Mucosa of descending colon (tissue), 3 donors: ENCODE data around the gene PARVB. TPM values are rescaled to one million over a fixed set of nuclear protein-coding genes. Genes with fewer than 3 reads are reported as not detected.
A peak's percentile ranks its signal among the peaks of the same experiment; 100 is the strongest.
"Not testable (repeated sequence)": the region's sequence is repeated elsewhere in the genome, so short reads cannot be mapped to it uniquely, and the experiment has no call there.

Experiments
- ATAC-seq: fragments of 200-7000 bp; cut with Tn5 transposase; one replicate; pipeline ENCODE4 v1.9.1; 2020; ENCODE audit warnings: mild to moderate bottlenecking, moderate library complexity
- DNase-seq, 3 donors: peaks; one replicate each; pipeline ENCODE4 v3.0.0-alpha.2; 2020
- H3K36me3 ChIP-seq: fragments of 200-600 bp; one replicate; pipeline ENCODE4 v1.8.0; 2021; ENCODE audit warnings: low read depth, mild to moderate bottlenecking
- H3K4me1 ChIP-seq: fragments of 200-600 bp; one replicate; pipeline ENCODE4 v1.8.0; 2021; ENCODE audit warnings: low read depth, mild to moderate bottlenecking
- H3K4me3 ChIP-seq: fragments of 200-600 bp; one replicate; pipeline ENCODE4 v1.8.0; 2021; ENCODE audit warnings: mild to moderate bottlenecking
- H3K9me3 ChIP-seq: fragments of 200-600 bp; one replicate; pipeline ENCODE4 v1.8.0; 2021; ENCODE audit warnings: mild to moderate bottlenecking
- intact Hi-C, 2 donors: fragments of 100-400 bp; cut with DNase I in 1 of 2; cut with micrococcal nuclease in 1 of 2; formaldehyde crosslinking; loops; one replicate each; pipeline versions ENCODE4 v1.11.0 to v1.11.1; 2022; cut with DNase I, micrococcal nuclease
- total RNA-seq, 3 donors: library from RNA; stranded (reverse); fragmentation: NEBNext Ultra II Directional in 2 of 3; extraction: Animal tissue kit (Norgen Biotek cat#: 25700) in 2 of 3; gene quantifications; one replicate each; pipeline versions ENCODE4 v1.2.1 to v1.2.4, GENCODE V29; 2021 to 2023
- TF ChIP-seq, protein P1 (sequence below): fragments of 200-600 bp; IDR thresholded peaks from one replicate; pipeline ENCODE4 v1.8.0; 2022; ENCODE audit warnings: antibody characterized with exemption, mild to moderate bottlenecking
- donor health status: DM: no; HTN: no; CAD: no; lungs with moderate emphysema.
- donor health status: DM: no; HTN: no; CAD: no.
- donor health status: DM: no; HTN: yes; CAD: no.

The PARVB gene
- total RNA-seq, 3 donors from 2014 or later, result 5.2 to 35.7 (median 14.9) TPM

DNA sequence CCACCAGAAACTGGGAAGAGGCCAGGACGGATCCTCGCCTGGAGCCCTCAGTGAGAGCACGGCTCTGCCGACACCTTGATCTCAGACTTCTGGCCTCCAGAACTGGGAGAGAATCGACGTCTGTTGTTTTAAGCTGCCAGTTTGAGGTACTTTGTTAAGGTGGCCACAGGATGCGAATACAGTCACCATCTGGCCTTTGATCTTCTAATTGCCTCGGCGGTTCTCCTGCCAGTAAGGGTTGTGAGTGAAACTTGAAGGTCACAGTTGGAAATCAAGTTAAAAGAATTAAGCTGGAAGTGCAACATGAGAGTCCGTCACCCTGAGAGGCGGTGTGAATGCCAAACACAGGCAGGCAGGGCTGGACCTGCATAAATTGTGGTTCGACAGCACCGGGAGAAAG lies 27.9 kb downstream of the PARVB start:
- no peaks in the 10 kb centered on the region for H3K36me3 ChIP-seq
- no peak for DNase-seq
- H3K4me1 ChIP-seq, result no peaks in the 10 kb centered on the region
- H3K4me3 ChIP-seq, result no peak overlapping the region
- no peak for ATAC-seq
- no peaks in the 10 kb centered on the region for H3K9me3 ChIP-seq
- TF ChIP-seq, protein P1, sequence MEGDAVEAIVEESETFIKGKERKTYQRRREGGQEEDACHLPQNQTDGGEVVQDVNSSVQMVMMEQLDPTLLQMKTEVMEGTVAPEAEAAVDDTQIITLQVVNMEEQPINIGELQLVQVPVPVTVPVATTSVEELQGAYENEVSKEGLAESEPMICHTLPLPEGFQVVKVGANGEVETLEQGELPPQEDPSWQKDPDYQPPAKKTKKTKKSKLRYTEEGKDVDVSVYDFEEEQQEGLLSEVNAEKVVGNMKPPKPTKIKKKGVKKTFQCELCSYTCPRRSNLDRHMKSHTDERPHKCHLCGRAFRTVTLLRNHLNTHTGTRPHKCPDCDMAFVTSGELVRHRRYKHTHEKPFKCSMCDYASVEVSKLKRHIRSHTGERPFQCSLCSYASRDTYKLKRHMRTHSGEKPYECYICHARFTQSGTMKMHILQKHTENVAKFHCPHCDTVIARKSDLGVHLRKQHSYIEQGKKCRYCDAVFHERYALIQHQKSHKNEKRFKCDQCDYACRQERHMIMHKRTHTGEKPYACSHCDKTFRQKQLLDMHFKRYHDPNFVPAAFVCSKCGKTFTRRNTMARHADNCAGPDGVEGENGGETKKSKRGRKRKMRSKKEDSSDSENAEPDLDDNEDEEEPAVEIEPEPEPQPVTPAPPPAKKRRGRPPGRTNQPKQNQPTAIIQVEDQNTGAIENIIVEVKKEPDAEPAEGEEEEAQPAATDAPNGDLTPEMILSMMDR, result no peak
- intact Hi-C loops, result no loop called here

DNA sequence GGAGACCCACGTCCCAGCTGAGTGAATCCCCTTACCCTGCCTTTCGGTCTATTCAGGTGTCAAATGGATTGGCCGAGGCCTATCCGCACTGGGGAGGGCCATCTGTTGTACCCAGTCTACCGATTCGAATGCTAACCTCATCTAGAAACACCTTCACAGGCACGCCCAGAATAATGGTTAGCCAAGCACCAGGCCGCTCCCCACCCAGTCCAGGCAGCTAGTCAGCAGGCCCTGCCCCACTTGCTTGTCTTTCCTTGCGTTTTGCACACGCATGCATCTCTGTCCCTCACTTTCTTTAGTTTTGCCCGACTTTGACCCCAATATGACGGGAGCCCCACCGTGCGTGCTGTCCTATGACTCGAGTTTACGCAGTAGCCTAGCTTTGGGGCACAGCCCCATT lies 31.7 kb downstream of the PARVB start:
- Histone ChIP-seq H3K4me1 (no peaks in the 10 kb centered on the region), H3K4me3 (no peak overlapping the region), H3K9me3 (no peaks in the 10 kb centered on the region), H3K36me3 (no peaks in the 10 kb centered on the region)
- intact Hi-C loops, result no loop called here
- TF ChIP-seq, protein P1, result no peak
- DNase-seq (no peak), ATAC-seq (no peak)

DNA sequence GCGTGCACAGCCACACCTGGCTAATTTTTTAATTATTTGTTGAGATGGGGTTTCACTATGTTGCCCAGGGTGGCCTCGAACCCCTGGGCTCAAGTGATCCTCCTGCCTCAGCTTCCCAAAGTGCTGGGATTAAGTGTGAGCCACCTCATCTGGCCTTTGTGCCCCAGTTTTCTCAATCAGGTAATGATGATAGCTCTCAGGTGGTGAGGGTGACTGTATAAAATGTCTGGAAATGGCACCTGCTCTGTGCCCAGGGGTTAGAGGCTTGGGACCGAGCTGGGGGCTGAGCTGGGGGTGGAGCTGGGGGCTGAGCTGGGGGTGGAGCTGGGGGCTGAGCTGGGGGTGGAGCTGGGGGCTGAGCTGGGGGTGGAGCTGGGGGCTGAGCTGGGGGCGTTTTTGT lies 32.5 kb downstream of the PARVB start:
- H3K9me3 ChIP-seq, DNase-seq, intact Hi-C loops, ATAC-seq, H3K4me3 ChIP-seq, H3K36me3 ChIP-seq, H3K4me1 ChIP-seq: not testable (repeated sequence)

DNA sequence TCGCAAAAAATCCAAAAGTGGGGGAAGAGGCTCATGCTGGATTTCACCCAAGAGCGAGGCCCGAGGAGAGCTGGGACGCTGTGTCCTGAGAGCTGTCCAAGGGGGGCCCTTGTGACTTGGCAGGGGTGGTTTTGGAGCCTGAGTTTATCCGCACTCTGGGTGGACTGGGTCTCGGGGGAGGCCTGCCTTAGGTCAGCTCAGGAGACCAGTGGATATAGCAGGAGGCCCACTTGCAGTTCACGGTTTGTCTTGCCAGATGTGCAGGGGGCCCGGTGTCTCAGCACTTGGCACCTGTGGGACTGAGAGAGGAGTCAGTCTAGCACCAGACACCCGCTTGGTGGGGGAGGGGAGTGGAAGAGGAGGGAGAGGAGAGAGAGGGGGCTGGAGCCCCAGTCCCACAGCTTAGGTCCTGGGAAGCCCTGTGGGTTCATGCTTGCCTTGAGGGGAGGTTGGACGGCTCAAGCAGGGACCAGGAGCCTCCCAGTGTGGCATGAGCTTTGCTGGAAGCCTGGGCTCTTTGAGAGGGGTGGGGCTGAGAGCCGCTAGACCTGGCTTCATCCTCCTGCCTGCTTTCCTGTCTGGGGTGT lies 33.4 kb downstream of the PARVB start:
- peak; percentile 30 for ATAC-seq
- intact Hi-C loops, result no loop called here
- Histone ChIP-seq H3K36me3 (no peaks in the 10 kb centered on the region), H3K9me3 (no peaks in the 10 kb centered on the region), H3K4me1 (no peaks in the 10 kb centered on the region), H3K4me3 (no peak overlapping the region)
- no peak for DNase-seq
- TF ChIP-seq, protein P1, result no peak

DNA sequence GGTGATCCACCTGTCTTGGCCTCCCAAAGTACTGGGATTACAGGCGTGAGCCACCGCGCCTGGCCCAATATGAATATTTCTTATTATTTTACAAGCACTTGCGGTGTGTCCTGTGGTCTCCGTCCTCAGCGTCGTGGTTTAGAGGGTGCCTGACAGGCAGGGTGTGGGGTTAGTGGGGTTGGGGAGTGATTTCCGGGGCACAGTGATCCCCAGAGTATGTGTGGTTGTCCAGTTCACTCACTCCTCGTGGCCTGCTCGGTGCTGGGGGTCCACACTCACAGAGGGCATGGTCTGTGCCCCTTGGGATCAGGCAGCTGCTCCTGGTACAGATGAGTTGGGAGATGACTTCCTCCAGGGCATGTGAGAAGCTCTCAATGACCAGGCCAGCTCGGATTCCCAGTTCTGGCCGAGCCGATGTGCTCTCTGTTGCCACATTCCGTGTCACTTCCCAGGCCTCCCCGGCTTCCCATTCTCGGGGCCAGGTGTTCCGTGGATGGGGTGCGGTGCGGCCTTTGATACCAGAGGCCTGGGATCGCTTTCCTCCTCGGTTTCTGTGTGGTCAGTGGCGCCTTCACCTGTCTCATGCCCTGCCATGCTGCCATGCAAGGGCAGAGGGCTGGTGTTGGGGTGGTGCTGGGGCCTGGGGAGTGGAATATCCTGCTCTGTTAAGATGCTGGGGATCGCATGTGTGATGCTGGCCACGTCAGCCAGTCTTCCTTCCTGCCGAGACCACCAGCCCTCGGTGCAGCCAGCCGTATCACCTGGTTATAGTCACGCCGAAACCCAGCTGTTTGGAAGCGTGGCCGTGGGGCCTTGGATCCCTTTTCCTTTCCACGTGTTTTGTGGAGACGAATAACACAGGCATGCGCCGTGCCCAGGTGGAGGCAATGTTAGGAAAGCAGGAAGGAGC lies 39.6 kb downstream of the PARVB start:
- no peak for ATAC-seq
- Histone ChIP-seq H3K4me1 (no peaks in the 10 kb centered on the region), H3K36me3 (no peaks in the 10 kb centered on the region), H3K9me3 (no peaks in the 10 kb centered on the region), H3K4me3 (no peak overlapping the region)
- DNase-seq, result no peak
- intact Hi-C loops, result no loop called here
- TF ChIP-seq, protein P1, result no peak

DNA sequence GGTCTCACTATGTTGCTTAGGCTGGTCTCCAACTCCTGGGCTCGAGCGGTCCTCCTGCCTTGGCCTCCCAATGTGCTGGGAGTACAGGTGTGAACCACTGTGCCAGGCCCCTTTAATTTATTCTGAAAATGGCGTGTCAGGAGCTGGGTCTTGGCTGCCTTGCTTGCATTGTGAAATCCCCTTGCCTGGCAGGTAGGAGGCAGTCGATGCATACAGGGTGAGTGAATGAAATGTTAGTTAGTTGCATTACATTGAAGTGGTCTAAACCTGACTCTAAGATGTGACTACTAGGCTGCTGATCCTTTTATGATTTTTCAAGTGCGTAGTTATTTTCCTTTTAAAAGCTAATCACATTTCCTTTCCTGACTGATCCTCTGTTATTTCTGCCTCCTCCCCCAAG lies 42.9 kb downstream of the PARVB start:
- ATAC-seq, result no peak
- Histone ChIP-seq H3K36me3 (no peaks in the 10 kb centered on the region), H3K4me1 (no peaks in the 10 kb centered on the region), H3K4me3 (no peak overlapping the region), H3K9me3 (no peaks in the 10 kb centered on the region)
- DNase-seq, result no peak
- intact Hi-C loops, result no loop called here
- TF ChIP-seq, protein P1, result no peak
